ENCODE measurements around the gene OXCT1. TPM values are rescaled to one million over a fixed set of nuclear protein-coding genes. Genes with fewer than 3 reads are reported as not detected.

The OXCT1 gene
- total and polyA plus RNA-seq, 9 of the 15 experiments (the other 6 are each of a cell fraction or from before 2014, with no cell fraction given): 24.7 to 61.2 (median 41.9) TPM

- TF ChIP-seq SIN3A (IDR thresholded peaks at IDR 0.05; ENCODE audit: borderline replicate concordance in 2 of 2, control insufficient read depth in 1 of 2, low read depth in 2 of 2, low read length in 2 of 2): no peak
- TF ChIP-seq PATZ1 (CRISPR knock-in tag; IDR thresholded peaks at IDR 0.05; ENCODE audit: borderline replicate concordance): no peak
- TF ChIP-seq STAG1 (CRISPR knock-in tag; IDR thresholded peaks at IDR 0.05; ENCODE audit: borderline replicate concordance): no peak
- TF ChIP-seq ZNF589 (CRISPR knock-in tag; IDR thresholded peaks at IDR 0.05; ENCODE audit: low read depth): no peak
- no peak for TF ChIP-seq RBM39 (optimal IDR thresholded peaks at IDR 0.05; ENCODE audit: low read depth, low read length)
- TF ChIP-seq KHSRP (IDR thresholded peaks at IDR 0.05): no peak
- TF ChIP-seq ELK1 (CRISPR knock-in tag; IDR thresholded peaks at IDR 0.05): no peak
- TF ChIP-seq MTA2 (IDR thresholded peaks at IDR 0.05; ENCODE audit: low read depth): no peak
- TF ChIP-seq ARNT (IDR thresholded peaks at IDR 0.05): no peak
- TF ChIP-seq FOXO4 (CRISPR knock-in tag; IDR thresholded peaks at IDR 0.05): no peak
- no peak for TF ChIP-seq MGA (IDR thresholded peaks at IDR 0.05)
- no peak for TF ChIP-seq ZNF780A (CRISPR knock-in tag; IDR thresholded peaks at IDR 0.05)
Measured at GRCh38 chr5:41876678-41877077, 6.5 kb upstream of the OXCT1 start (continued).

Measured in K562 (cell line).